NCI-H226 (cell line): ENCODE results near the gene TEAD3.

Experiments
- DNase-seq: peaks from one replicate; pipeline ENCODE4 v3.0.0-alpha.2; 2015

TEAD3 gene

DNA sequence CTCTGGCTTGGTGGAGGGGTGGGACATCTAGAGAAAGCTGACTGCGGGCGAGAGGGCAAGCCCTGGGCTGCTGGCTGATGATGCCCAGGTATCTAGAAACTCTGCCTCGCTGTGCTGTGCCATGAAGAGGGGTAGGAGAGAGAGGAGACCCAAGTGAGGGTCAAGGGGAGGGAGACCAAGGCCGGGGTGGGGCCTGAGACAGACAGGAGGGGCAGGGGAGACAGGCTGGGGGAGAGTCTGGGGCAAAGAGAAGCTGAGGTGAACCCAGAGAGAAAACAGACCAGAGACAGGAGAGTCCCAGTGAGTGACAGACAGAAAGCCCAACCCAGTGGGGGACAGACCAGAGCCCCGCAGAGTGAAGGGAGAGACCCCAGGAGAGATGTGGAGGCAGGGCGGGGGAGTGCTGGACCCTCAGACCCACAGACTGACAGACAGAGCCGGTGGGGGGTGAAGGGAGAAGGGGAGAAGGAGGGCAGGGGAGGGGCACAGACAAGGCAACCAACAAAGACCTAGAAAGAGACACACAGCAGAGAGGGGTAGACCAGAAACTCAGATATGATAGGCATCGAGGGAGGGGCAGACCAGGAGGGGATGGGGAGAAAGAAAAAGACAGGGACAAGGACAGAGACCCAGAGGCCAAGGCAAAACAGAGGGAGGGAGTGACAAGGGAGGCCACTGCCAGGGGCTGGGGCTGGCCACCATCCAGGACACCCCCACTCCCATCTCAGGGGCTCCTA lies 5.9 kb downstream of the TEAD3 start:
- DNase-seq = no peak

GRCh38 chr6:35489995-35490791 lies 6.7 kb downstream of the TEAD3 start:
- no peak for DNase-seq

GRCh38 chr6:35489066-35489465 lies 7.8 kb downstream of the TEAD3 start:
- no peak for DNase-seq

DNA sequence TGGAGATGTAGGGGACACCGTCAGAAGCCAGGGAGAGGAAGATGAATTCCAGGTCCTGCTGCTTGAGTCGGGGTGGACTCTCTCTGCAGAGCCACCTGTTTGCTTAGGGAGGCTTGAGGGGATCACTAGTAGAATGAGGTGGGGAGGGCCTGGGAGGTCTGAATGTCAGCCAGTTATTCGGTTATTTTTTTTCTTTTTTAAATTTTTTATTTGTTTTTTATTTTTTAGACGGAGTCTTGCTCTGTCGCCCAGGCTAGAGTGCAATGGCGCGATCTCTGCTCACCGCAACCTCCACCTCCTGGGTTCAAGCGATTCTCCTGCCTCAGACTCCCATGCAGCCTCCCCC lies 8.4 kb downstream of the TEAD3 start:
- no peak for DNase-seq

- DNase-seq = peak; percentile 80
Observed at GRCh38 chr6:35487658-35488516, 9.0 kb downstream of the TEAD3 start.

- DNase-seq = peak; percentile 92
Observed at GRCh38 chr6:35486005-35486925, 10.6 kb downstream of the TEAD3 start.

DNA sequence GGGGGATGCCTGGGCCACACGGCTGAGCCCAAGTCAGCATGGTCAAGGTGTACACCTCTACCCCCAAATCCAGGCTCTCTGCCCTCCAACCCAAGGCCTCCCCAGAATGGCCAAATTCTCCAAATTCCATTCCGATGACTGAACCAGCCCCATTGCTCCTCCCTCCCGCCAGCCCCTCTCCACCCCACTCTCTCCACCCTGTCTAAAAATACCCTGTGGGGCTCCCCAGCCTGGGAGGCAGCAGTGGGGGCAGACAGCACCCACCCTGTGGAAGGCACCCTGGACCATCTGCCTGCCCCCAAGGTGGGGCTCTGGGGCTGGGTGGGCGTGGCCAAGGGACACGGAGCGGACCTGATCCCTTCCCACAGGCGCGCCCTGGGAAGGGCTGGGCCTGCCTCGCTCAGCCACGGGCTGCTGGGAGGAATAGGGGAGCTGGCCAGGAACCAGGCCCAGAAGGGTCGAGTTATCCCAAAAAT lies 11.4 kb downstream of the TEAD3 start:
- peak; percentile 93 for DNase-seq

GRCh38 chr6:35484921-35485392 lies 11.9 kb downstream of the TEAD3 start:
- DNase-seq = peak; percentile 49

GRCh38 chr6:35483893-35484645 lies 12.8 kb downstream of the TEAD3 start:
- no peak for DNase-seq

DNA sequence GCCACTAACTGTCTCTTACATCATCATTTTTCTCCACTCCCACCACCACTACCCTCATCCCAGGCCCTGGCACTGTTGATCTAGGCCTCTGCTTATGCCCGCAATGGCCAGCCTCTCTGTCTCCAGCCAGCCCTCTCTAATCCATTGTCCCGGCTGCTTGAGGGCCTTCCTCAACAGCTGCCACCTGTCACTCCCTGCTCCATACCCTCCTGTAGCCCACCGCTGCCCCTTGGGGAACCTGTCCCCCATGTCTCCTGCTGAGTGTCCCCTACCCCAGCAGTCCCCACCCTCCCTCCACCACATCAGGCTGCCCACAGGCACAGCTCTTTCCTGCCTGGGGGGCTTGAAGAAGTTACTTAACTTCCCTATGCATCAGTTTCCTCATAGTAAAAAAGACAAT lies 13.4 kb downstream of the TEAD3 start:
- no peak for DNase-seq

DNA sequence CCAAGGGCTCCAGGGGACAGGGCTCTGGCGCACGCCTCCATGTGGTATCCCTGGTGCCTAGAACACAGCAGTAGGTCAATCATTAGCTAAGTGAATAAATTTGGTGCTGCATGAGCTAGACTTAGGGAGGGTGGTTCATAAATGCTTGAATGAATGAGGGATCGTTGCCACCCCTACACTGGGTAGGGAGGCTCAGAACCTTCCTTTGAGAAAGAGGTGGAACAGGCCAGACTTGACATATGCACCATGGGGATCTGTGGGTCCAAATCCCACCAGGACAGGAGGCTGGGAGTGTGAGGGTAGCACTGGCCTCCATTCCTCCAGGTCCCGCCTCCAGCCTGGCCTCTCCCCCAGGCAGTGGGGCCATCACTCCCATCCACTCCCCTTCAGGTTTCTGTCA lies 13.8 kb downstream of the TEAD3 start:
- no peak for DNase-seq

- DNase-seq = no peak
Observed at GRCh38 chr6:35481226-35481625, 15.7 kb downstream of the TEAD3 start.

DNA sequence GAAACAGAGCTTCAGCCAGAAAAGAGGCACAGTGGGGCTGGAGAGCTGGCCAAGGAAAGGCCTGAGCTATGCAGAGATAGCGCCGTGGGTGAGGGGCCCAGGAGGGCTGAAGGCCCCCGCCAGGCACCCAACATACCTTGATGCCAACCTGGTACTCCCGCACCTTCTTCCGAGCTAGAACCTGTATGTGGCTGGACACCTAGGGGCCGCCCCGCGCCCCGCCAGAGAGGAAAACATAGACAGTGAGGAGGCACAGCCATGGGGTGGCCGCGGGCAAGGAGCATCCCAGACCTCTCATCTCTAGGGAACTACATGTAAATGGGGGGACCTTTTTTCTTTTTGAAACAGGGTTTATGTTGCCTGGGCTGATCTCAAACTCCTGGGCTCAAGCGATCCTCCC lies 16.7 kb downstream of the TEAD3 start:
- no peak for DNase-seq

DNA sequence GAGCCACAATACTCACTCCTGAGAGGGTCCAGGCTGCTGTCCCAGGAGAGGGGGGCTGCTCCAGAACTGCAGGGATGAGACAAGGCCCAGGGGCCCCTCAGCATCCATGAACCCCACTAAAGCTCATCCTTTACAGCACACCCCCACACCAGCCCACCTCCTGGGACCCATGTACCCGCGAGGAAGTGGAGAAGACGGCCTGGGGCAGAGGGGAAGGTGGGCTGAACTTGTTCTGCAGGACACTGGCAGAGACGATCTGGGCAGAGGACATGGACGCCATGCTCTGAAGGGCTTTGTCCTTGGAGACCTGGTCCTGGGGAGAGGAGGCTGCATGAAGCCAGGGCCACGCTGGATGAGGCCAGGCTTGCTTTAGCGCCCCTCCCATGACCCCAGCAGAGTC lies 18.6 kb downstream of the TEAD3 start:
- no peak for DNase-seq

- DNase-seq = no peak
Observed at GRCh38 chr6:35477551-35478179, 19.2 kb downstream of the TEAD3 start.

DNA sequence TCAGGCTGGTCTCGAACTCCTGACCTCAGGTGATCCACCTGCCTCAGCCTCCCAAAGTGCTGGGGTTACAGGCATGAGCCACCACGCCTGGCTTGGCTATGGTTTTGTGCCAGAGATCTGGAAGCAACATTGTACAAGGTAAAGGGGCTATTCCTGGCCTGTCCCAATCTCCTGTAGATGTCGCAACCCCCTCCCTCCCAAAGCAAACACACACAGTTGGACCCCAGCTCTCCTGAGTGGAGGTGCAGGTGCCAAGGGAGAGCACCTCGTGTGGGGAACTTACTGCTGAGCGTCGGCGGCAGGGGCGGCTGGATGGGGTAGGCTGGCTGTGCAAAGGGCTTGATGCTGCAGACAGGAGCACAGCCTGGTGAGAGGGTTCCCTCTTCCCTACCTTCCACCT lies 19.9 kb downstream of the TEAD3 start:
- DNase-seq = no peak

GRCh38 chr6:35476004-35476403 lies 20.9 kb downstream of the TEAD3 start:
- no peak for DNase-seq

- no peak for DNase-seq
Observed at GRCh38 chr6:35475573-35475972, 21.3 kb downstream of the TEAD3 start.

GRCh38 chr6:35474942-35475570 lies 21.8 kb downstream of the TEAD3 start:
- no peak for DNase-seq
